Natural killer cell (primary cell): Measurements from ENCODE around the gene TIMM9. TPM values are rescaled to one million over a fixed set of nuclear protein-coding genes. Genes with fewer than 3 reads are reported as not detected.
A peak's percentile ranks its signal among the peaks of the same experiment; 100 is the strongest.

Experiments
- ATAC-seq, 3 donors: fragments of 150-1000 bp in 2 of 3; fragments of 200-7000 bp in 1 of 3; cut with Tn5 transposase; 1 replicate in 1 of 3; 2 replicates in 2 of 3; pipeline ENCODE4 v1.10.0; 2021; ENCODE audit warnings: mild to moderate bottlenecking in 2 of 3, moderate library complexity in 2 of 3
- DNase-seq, 2 donors: peaks; one replicate each; pipeline versions ENCODE4 v3.0.0 to v3.0.0-alpha.2; 2013 to 2021; ENCODE audit warnings: mixed read lengths in 1 of 2
- H3K27ac ChIP-seq: one replicate; pipeline ENCODE4 v1.5.1; 2013; ENCODE audit warnings: mild to moderate bottlenecking, low read length
- H3K27me3 ChIP-seq: one replicate; pipeline ENCODE4 v1.6.1; 2013; ENCODE audit warnings: low read length; ENCODE audit not compliant: control insufficient read depth, insufficient read depth
- H3K36me3 ChIP-seq: one replicate; pipeline ENCODE4 v1.6.1; 2013; ENCODE audit warnings: low read length; ENCODE audit not compliant: control insufficient read depth, insufficient read depth
- H3K4me1 ChIP-seq: one replicate; pipeline ENCODE4 v1.6.1; 2013; ENCODE audit warnings: low read length; ENCODE audit not compliant: control insufficient read depth, insufficient read depth
- H3K4me3 ChIP-seq: one replicate; pipeline ENCODE4 v1.5.1; 2013; ENCODE audit warnings: low read length
- H3K9me3 ChIP-seq: one replicate; pipeline ENCODE4 v1.6.1; 2013; ENCODE audit warnings: low read length; ENCODE audit not compliant: control insufficient read depth, insufficient read depth
- H3K27ac Mint-ChIP-seq, 2 donors: one replicate each; pipeline ENCODE4 v1.8.0; 2022; ENCODE audit warnings: mild to moderate bottlenecking in 2 of 2, mixed read lengths in 2 of 2, moderate library complexity in 1 of 2
- H3K27me3 Mint-ChIP-seq, 2 donors: one replicate each; pipeline ENCODE4 v1.8.0; 2022; ENCODE audit warnings: low read depth in 2 of 2, mixed read lengths in 2 of 2
- H3K36me3 Mint-ChIP-seq: one replicate; pipeline ENCODE4 v1.8.0; 2022; ENCODE audit warnings: mixed read lengths
- H3K4me1 Mint-ChIP-seq, 2 donors: one replicate each; pipeline ENCODE4 v1.8.0; 2022; ENCODE audit warnings: mixed read lengths in 2 of 2
- H3K4me3 Mint-ChIP-seq: one replicate; pipeline ENCODE4 v1.8.0; 2022; ENCODE audit warnings: mild to moderate bottlenecking, moderate library complexity, mixed read lengths
- H3K9me3 Mint-ChIP-seq, 2 donors: one replicate each; pipeline ENCODE4 v1.8.0; 2022; ENCODE audit warnings: mixed read lengths in 2 of 2
- CTCF ChIP-seq: fragments of 200-600 bp; IDR thresholded peaks from one replicate; pipeline ENCODE4 v1.8.0; 2022; ENCODE audit warnings: antibody characterized with exemption
- WGBS: methylation state at CpG from one replicate; pipeline ENCODE4 v1.1.7; 2013; ENCODE audit warnings: missing lambda C conversion rate; ENCODE audit not compliant: insufficient coverage; 5-methylcytosine and 5-hydroxymethylcytosine counted together
- intact Hi-C: fragments of 100-400 bp; cut with micrococcal nuclease; formaldehyde crosslinking; loops from one replicate; pipeline ENCODE4 v1.14.2; 2022
- total RNA-seq, 4 donors: library from RNA; stranded (reverse); fragments of 120-200 nt in 1 of 4; gene quantifications; one replicate each; pipeline versions ENCODE4 v1.2.3 to v1.2.4, GENCODE V29; 2013 to 2022

TIMM9 gene
- total RNA-seq, 3 donors from 2014 or later (not counting 1 experiment from before 2014, with no cell fraction given) = 18.8 to 19.4 (median 19.2) TPM

DNA sequence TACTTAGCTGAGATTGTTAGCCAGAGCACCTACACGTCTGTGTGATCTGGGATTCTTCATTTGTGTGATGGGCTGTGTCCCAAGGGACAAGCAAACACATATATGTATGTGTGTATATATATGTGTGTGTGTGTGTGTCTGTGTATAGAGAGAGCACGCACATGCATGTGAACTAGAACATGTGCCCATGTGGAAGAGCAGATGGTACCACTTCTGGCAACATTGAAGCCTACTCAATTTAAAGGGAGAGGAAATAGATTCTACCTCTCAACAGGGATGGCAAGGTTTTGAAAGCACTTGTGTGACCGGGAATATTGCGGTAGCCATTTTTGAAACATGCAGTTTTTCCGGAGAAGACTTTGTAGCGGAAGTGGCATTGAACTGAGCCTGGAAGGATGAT is 30.2 kb downstream of the TIMM9 start:
- no peaks in the 10 kb centered on the region for H3K9me3 ChIP-seq
- intact Hi-C loops = loop anchor here (10.0 kb wide), 2 partner anchors 152 to 292 kb away; partner anchors contain the start of gene PSMA3
- DNase-seq = peak in 1 of 2 donors; percentile 7
- WGBS = 94% methylated on average over 6 of the region's 6 CpGs
- TF ChIP-seq CTCF = no peak
- no peak overlapping the region for H3K4me3 ChIP-seq
- no peak for ATAC-seq
- peak overlapping the region; percentile 65 for H3K4me3 Mint-ChIP-seq
- H3K4me1 Mint-ChIP-seq = peaks cover 5 to 17% of the 10 kb centered on the region in 2 donors
- no peaks in the 10 kb centered on the region for H3K27me3 ChIP-seq
- no peaks in the 10 kb centered on the region for H3K36me3 Mint-ChIP-seq
- peak overlapping the region; percentile 1 to 86 for H3K27ac Mint-ChIP-seq
- H3K27ac ChIP-seq = no peak overlapping the region
- H3K27me3 Mint-ChIP-seq = no peaks in the 10 kb centered on the region
- H3K36me3 ChIP-seq = no peaks in the 10 kb centered on the region
- H3K9me3 Mint-ChIP-seq = no peaks in the 10 kb centered on the region
- H3K4me1 ChIP-seq = peaks cover 15% of the 10 kb centered on the region

DNA sequence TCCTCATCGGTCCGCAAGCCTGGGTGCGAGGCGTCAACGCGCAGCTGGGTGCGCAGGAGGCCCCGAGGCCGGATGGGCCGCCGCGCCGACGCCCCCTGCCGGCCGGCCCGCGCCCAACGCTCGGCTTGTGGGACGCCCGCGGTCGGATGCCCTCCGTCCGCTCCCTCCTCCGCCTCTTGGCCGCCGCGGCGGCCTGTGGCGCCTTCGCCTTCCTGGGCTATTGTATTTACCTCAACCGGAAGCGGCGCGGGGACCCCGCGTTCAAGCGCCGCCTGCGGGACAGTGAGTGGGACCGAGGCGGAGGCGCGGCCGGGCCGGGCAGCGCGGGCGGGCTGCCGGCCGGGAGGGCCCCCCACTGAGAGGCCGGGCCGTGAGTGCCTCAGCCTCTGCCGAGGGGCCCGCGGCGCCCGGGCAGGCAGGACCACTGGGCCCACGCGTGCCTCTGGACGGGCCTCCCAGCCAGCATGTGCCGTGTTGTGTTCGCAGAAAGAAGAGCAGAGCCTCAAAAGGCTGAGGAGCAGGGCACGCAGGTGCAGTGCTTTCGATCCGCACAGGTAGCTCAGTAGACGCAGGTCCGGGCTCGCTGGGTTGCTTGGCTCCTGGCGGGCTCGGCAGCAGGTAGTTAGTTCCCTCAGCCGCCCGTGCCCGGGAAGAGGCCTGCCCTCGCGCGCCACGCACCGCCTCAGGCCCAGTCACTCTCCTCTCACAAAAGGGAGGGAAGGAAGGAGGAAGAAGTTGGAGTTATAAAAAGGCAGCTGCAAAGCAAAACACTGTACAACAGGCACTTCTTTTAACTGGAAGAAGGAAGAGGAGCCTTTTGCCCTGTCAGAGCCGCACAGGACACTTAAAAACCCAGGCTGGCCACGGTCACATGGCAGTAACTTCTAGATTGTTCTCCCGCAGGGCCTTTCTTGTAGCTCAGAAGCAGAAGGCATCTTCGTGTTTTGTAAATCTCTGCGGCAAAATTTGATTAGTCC is 31.2 kb downstream of the TIMM9 start, which contains the start of gene TOMM20L:
Gene TOMM20L, plus strand, starts transcription at position 119 of the 977 bp plus-strand sequence. Its CDS starts 28 bp downstream, at position 147.
- no peaks in the 10 kb centered on the region for H3K27me3 Mint-ChIP-seq
- Histone ChIP-seq H3K27ac (peak within 1 kb of the TSS; percentile 81), H3K9me3 (no peaks in the 10 kb centered on the region), H3K4me1 (peaks cover 15% of the 10 kb centered on the region), H3K27me3 (no peaks in the 10 kb centered on the region), H3K36me3 (no peaks in the 10 kb centered on the region), H3K4me3 (peak within 1 kb of the TSS; percentile 67)
- H3K4me1 Mint-ChIP-seq = peaks cover 5 to 17% of the 10 kb centered on the region in 2 donors
- TF ChIP-seq CTCF = peak; percentile 88
- ATAC-seq = peak; percentile 91 to 92 (median 92)
- intact Hi-C loops = loop anchor here (10.0 kb wide), 2 partner anchors 151 to 291 kb away; partner anchors contain the start of gene PSMA3
- 7% methylated on average over 80 of the region's 86 CpGs for WGBS
- peak within 1 kb of the TSS; percentile 77 to 86 for H3K27ac Mint-ChIP-seq
- no peaks in the 10 kb centered on the region for H3K36me3 Mint-ChIP-seq
- no peaks in the 10 kb centered on the region for H3K9me3 Mint-ChIP-seq
- peak; percentile 78 to 84 for DNase-seq
- peak within 1 kb of the TSS; percentile 87 for H3K4me3 Mint-ChIP-seq

DNA sequence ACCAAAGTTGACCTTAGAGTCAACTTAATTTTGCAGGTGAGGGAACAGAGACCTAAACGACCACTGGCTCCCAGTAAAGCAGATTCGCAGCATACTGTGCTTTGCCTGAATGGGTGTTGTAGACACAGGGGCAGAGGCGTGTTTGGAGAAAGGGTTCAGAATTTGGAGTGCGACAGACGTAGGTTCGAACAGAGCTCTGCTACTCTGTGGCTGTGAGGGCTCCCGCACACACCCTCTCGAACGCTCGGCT is 31.8 kb downstream of the TIMM9 start:
- Histone ChIP-seq H3K4me3 (peak overlapping the region; percentile 67), H3K4me1 (peaks cover 15% of the 10 kb centered on the region), H3K9me3 (no peaks in the 10 kb centered on the region), H3K27me3 (no peaks in the 10 kb centered on the region), H3K27ac (peak overlapping the region; percentile 36), H3K36me3 (no peaks in the 10 kb centered on the region)
- Mint-ChIP-seq H3K4me3 (peak overlapping the region; percentile 87), H3K36me3 (no peaks in the 10 kb centered on the region), H3K9me3 (no peaks in the 10 kb centered on the region), H3K4me1 (peaks cover 5 to 17% of the 10 kb centered on the region in 2 donors), H3K27ac (peak overlapping the region; percentile 72 to 86), H3K27me3 (no peaks in the 10 kb centered on the region)
- 12% methylated on average over 10 of the region's 10 CpGs for WGBS
- no peak for TF ChIP-seq CTCF
- DNase-seq = no peak
- no peak for ATAC-seq
- intact Hi-C loops = loop anchor here (10.0 kb wide), 2 partner anchors 151 to 291 kb away; partner anchors contain the start of gene PSMA3
